GM19468 (cell line): ENCODE results near the gene MRPL22.
A peak's percentile ranks its signal among the peaks of the same experiment; 100 is the strongest.
"Not testable (repeated sequence)": the region's sequence is repeated elsewhere in the genome, so short reads cannot be mapped to it uniquely, and the experiment has no call there.

Experiments
- ATAC-seq: cut with Tn5 transposase; IDR thresholded peaks from one replicate; pipeline ENCODE4 v1.9.1; 2021; ENCODE audit warnings: mild to moderate bottlenecking, moderate library complexity, moderate number of reproducible peaks; ENCODE audit not compliant: unreplicated experiment; ENCODE audit errors: extremely low read depth

MRPL22 gene

DNA sequence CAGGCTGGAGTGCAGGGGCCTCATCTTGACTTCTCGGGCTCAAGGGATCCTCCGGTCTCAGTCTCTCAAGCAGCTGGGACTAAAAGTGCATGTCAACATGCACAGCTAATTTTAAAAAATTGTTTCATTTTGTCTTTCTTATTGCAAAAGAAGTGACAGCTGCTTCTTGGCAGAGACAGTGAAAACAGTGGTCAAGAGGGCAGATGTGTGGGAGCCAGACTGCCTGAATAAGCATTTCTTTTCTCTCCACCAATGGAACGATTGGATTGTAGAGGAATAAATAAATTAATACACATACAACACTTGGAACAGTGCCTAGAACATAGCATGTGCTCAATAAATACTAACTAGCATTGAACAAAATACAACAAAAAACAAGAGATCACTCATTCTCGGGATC is 45.3 kb downstream of the MRPL22 start:
- no peak for ATAC-seq

DNA sequence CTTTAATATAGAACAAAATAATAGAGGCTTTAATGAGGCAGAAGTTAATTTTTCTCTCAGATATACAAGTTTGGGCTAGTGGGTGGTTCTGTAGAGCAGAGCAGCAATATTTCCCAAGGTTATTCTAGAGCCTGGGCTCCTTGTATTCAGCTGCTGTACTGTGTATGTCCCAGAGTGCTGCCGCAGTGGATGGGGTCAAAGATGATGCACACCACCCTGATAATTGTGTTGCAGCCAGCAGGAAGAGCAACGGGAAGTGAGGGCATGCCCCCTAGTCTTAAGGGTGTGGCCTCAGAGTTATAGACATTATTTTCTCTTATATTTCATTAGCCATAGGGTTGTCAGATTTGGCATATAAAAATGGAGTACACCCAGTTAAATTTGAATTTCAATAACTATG is 48.8 kb downstream of the MRPL22 start:
- ATAC-seq: no peak

DNA sequence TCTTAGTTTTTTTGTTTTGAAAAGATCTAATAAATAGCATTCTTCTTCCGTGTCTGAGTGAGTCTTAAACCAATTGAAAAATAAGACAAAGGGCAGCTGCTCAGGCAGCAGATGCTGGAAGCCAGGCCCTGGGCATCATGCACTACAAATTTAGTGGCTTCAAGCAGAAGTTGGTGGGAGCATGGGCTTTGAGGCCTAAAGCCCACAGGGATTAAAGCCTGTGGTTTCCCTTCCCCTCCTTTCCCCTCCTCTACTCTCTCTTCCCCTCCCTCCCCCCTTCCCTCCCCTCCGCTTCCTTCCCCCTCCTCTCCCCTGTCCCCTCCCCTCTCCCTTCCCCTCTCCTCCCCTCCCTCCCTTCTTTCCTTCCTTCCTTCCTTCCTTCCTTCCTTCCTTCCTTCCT is 52.6 kb downstream of the MRPL22 start:
- ATAC-seq: no peak

DNA sequence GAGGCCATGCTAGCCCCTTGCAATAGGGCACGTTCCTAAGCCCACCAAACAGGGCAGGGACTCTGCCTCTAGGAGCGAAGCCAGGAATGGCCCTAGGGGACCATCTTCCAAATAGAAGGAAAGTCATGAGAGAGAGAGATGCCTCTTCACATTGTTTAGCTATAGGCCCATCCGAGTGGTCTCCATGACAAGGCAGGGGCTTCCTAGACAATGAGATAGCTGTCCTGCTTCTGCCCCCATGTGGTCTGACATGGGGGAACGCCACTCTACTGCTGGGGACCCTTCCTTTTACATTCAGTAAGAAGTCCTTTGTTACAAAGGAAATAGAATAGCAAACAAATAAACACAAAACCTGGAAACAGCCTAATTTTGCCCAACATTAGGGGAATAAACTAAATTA is 54.8 kb downstream of the MRPL22 start:
- no peak for ATAC-seq

DNA sequence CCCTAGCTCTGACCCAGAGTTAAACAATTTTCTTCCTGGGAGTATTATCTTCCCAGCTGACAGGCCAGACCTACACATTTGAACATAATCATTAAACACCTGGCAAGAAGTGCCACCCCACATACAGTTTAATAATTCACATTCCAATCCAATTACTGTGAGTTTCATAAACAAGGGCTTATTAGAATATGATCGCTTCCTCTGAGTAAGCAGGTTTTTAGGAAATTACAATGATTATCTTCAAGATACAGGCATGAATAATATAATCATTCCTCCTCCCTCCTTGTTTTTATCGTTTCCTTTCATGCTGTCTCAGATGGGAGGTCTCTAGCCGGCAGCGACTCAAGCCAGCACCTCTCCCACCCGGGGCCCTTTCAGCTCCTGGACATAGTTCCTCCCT is 56.9 kb downstream of the MRPL22 start:
- ATAC-seq: no peak

DNA sequence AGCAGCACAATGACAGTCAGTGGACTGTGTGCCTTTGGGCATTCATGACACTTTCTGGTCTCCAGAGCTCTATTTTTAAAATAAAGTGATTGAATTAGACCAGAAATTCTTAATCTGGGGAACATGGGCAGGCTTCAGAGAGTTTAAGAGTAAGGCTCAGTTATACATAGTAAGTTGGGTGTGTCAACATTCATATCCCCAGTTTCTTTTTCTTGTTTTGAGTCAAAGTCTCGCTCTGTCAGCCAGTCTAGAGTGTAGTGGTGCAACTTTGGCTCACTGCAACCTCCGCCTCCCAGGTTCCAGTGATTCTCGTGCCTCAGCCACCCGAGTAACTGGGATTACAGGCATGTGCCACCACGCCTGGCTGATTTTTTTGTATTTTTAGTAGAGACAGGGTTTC is 59.0 kb downstream of the MRPL22 start:
- ATAC-seq: no peak

DNA sequence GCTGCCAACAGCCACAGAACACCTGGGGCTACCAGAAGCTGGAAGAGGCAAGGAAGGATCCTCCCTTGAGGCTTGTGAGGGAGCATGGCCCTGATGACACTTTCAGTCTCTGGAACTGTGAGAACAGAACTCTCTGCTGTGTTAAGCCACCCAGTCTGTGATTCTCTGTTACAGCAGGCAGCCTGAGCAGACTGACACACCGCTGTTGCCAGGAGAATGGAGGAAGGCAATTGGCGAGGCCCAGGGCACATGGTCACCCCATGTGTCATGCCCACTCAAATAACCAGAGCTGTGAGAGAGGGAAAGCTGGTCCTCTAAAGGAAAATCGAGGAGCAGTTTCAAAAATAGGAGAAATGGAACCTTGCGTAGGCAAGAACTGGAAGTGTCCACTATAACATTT is 60.6 kb downstream of the MRPL22 start:
- no peak for ATAC-seq

DNA sequence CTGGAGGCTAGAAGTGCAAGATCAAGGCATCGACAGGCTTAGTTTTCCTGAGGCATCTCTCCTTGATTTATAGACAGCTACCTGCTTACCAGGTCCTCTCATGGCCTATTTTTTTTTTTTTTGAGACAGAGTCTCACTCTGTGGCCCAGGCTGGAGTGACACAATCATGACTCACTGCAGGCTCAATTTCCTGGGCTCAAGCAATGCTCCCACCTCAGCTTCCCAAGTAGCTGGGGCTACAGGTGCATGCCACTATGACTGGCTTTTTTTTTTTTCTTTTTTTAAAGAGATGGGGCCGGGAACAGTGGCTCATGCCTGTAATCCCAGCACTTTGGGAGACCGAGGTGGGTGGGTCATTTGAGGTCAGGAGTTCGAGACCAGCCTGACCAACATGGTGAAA is 61.8 kb downstream of the MRPL22 start:
- ATAC-seq: not testable (repeated sequence)

DNA sequence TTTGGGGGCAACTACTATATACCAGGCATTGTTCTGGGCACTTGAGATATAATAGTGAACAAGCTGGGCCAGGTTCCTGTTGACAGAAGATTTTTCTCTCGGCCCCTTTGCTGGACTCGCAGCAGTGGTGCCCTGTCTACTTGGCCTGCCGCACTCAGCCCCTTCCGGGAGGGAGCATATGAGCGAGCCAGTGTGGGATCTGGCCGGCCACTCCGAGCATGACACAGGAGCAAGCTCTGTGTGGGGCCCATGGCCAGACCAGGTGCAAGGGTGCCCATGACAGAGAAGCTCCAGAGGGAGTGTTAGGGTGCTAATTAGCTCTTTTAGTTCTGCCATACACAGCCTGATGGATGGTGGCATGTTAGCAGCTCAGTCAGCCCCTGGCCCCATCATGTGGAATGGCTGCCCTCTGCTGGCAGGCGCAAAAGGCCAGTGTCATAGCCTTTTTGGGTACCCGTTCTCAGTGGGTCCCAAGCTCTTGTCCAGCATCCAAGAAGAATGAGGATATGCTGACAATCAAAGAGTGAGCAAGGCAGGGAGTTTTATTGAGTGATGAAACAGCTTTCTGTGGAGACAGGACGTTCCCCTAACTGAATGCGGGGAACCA is 63.4 kb downstream of the MRPL22 start:
- no peak for ATAC-seq

DNA sequence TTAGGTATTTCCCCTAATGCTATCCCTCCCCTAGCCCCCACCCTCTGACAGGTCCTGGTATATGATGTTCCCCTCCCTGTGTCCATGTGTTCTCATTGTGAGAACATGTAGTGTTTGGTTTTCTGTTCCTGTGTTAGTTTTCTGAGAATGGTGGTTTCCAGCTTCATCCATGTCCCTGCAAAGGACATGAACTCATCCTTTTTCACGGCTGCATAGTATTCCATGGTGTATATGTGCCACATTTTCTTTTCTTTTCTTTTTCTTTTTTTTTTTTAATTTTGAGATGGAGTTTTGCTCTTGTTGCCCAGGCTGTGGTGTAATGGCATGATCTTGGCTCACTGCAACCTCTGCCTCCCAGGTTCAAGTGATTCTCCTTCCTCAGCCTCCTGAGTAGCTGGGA is 65.4 kb downstream of the MRPL22 start:
- not testable (repeated sequence) for ATAC-seq

DNA sequence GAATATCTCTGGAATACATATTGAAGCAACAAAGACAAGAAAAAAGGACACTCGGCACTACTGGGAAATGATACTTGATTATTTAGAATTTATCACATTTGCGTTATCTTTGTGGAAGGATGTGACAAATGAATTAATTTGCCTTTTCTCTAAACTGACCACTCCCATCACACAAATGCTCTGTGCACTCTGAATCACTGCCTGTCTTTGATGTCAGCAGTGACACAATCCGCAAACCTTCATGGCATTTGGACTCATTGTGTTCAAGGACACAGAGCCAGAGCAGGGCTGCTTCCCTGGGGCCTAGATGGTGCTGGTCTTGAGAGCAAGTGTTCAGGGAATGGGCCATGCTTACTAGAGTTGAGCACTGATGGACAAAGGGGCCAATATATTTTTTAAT is 67.8 kb downstream of the MRPL22 start:
- ATAC-seq: no peak

DNA sequence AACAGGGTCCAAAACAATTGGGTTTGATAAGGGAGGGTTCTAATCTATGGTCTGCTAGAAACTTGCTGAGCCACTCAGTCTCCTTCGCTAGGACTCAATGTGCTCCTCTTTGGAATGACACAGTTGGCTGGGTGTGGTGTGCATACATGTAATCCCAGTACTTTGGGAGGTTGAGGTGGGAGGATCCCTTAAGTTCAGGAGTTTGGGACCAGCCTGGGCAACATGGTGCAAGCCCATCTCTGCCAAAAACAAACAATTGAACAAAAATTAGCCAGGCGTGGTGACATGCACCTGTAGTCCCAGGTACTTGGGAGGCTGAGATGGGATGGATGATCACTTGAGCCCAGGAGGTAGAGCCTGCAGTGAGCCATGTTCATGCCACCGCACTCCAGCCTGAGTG is 70.0 kb downstream of the MRPL22 start:
- ATAC-seq: no peak

DNA sequence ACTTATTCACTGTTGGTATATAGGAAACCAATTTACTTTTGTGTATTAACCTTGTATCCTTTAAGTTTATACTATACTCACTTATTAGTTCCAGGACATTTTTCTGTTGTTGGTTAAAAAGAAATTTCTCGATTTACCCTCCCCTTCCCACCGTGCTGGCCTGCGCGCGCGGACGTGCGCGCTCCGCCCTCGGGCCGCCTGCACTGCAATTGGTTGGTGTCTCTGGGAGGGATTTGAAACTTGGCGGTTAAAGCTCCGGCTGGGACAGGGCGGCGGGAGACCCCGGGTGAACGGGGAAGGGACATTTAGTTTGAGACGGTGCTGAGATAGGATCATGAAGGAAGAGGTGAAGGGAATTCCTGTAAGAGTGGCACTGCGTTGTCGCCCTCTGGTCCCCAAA is 72.7 kb downstream of the MRPL22 start, which contains the start of gene KIF4B:
TSS of gene KIF4B (plus strand) at position 230 of the 400 bp plus-strand sequence. CDS start at position 335, 105 bp downstream.
- no peak for ATAC-seq

DNA sequence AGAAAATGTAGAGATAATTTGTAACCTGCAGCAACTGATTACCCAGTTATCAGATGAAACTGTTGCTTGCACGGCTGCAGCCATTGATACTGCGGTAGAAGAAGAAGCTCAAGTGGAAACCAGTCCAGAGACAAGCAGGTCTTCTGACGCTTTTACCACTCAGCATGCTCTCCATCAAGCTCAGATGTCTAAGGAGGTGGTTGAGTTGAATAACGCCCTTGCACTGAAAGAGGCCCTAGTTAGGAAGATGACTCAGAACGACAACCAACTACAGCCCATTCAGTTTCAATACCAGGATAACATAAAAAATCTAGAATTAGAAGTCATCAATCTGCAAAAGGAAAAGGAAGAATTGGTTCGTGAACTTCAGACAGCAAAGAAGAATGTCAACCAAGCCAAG is 74.4 kb downstream of the MRPL22 start:
- no peak for ATAC-seq

DNA sequence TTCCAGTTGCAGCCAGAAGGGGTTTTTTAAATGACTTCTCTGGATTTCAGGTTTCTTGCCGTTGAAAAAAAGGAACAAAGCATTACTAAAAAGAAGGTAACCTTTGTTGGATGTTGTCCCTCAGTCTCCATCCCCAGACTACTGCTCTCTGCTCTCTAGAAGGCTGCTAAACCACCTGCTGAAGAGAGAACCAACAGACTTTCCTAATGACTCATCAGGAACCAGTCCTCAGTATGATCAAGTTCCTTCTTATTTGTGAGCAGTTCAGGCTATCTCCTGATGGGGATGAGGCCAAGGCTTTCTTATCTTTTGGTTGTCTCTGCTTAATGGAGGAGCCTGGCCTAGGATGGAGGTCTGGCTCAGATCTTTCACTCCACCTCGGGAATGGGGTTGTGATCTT is 76.7 kb downstream of the MRPL22 start:
- ATAC-seq: peak; percentile 84
